Endothelial cell of umbilical vein (primary cell): ENCODE results near the gene PRMT7. TPM values are rescaled to one million over a fixed set of nuclear protein-coding genes. Genes with fewer than 3 reads are reported as not detected.

ENCODE experiments used
- BruUV-seq: library from RNA; stranded (reverse); fragments of 400-500 nt; replicated peaks from 2 replicates; lab custom pipeline; 2021; lab: Mats Ljungman, UMichigan
- CTCF ChIA-PET: fragments of 300-600, 350-600 bp; sonication (Branson Sonifier 250); formaldehyde crosslinking; loops from one replicate; lab custom pipeline; 2021; ENCODE audit warnings: antibody characterized with exemption, inconsistent platforms; lab: Charles Lee
- POLR2A ChIA-PET: fragments of 300-600, 350-600 bp; sonication (Branson Sonifier 250); formaldehyde crosslinking; loops from one replicate; lab custom pipeline; 2021; ENCODE audit warnings: antibody characterized with exemption, inconsistent platforms; lab: Charles Lee
- DNase-seq: peaks from one replicate; pipeline ENCODE4 v3.0.0-alpha.2; 2011; ENCODE audit warnings: low read depth, low spot score
- FAIRE-seq: peaks from 2 replicates; lab custom pipeline; 2011; peaks lifted over from hg19 to GRCh38; lab: Jason Lieb, UNC
- H2AFZ ChIP-seq: 2 replicates; pipeline ENCODE4 v1.6.0; 2012; ENCODE audit warnings: low read depth, low read length, control low read depth, inconsistent platforms
- H3K27ac ChIP-seq: 2 replicates; pipeline ENCODE4 v1.5.1; 2011; ENCODE audit warnings: low read depth, mild to moderate bottlenecking, control low read depth, low read length, moderate library complexity; ENCODE audit not compliant: insufficient read depth
- H3K27me3 ChIP-seq, 2 experiments: 2 replicates each; pipeline versions ENCODE4 v1.6.0 to v1.6.1; 2011; ENCODE audit warnings: low read length in 2 of 2, mixed read lengths in 1 of 2; ENCODE audit not compliant: control insufficient read depth in 2 of 2, insufficient read depth in 2 of 2
- H3K36me3 ChIP-seq, 2 experiments: 2 replicates in 1 of 2; 3 replicates in 1 of 2; pipeline ENCODE4 v1.5.1; 2011; ENCODE audit warnings: low read length in 2 of 2, mild to moderate bottlenecking in 1 of 2, moderate library complexity in 1 of 2; ENCODE audit not compliant: control insufficient read depth in 2 of 2, insufficient read depth in 2 of 2; ENCODE audit errors: extremely low read depth in 1 of 2
- H3K4me1 ChIP-seq: 3 replicates; pipeline ENCODE4 v1.5.1; 2011; ENCODE audit warnings: mild to moderate bottlenecking, low read length; ENCODE audit not compliant: control insufficient read depth, insufficient read depth; ENCODE audit errors: extremely low read depth
- H3K4me2 ChIP-seq: 2 replicates; pipeline ENCODE4 v1.6.1; 2011; ENCODE audit warnings: low read length, control low read depth, mixed read lengths; ENCODE audit not compliant: insufficient read depth
- H3K4me3 ChIP-seq, 3 experiments: fragments of 200-600 bp in 1 of 3; sonication (generic), shearing (Covaris generic) in 1 of 3; replicated peaks in 1 of 3; 2 replicates each; pipeline ENCODE4 v1.5.1; 2011 to 2016; ENCODE audit warnings: control low read depth in 3 of 3, low read length in 3 of 3, mild to moderate bottlenecking in 2 of 3, inconsistent platforms in 1 of 3, low read depth in 1 of 3, moderate library complexity in 1 of 3; ENCODE audit not compliant: insufficient read depth in 1 of 3
- H3K79me2 ChIP-seq: 2 replicates; pipeline ENCODE4 v1.6.0; 2012; ENCODE audit warnings: low read length, inconsistent platforms; ENCODE audit not compliant: control insufficient read depth, insufficient read depth
- H3K9ac ChIP-seq: replicated peaks from 2 replicates; pipeline ENCODE3; 2011; ENCODE audit warnings: low read length, control low read depth; ENCODE audit not compliant: insufficient read depth; ENCODE audit errors: extremely low read depth
- H3K9me1 ChIP-seq: replicated peaks from 3 replicates; pipeline ENCODE4 v1.6.0; 2011; ENCODE audit warnings: mild to moderate bottlenecking, low read length; ENCODE audit not compliant: control insufficient read depth, insufficient read depth; ENCODE audit errors: extremely low read depth
- H3K9me3 ChIP-seq: replicated peaks from 2 replicates; pipeline ENCODE4 v1.5.1; 2012; ENCODE audit warnings: low read length, inconsistent platforms; ENCODE audit not compliant: control insufficient read depth, insufficient read depth
- H4K20me1 ChIP-seq: replicated peaks from 2 replicates; pipeline ENCODE3; 2011; ENCODE audit warnings: mild to moderate bottlenecking, low read length; ENCODE audit not compliant: control insufficient read depth, insufficient read depth; ENCODE audit errors: extremely low read depth
- EZH2 ChIP-seq: IDR thresholded peaks from 2 replicates; pipeline ENCODE4 v1.6.1; 2012; ENCODE audit warnings: borderline replicate concordance, low read depth, mild to moderate bottlenecking, moderate library complexity, low read length, inconsistent platforms; ENCODE audit not compliant: severe bottlenecking
- FOS ChIP-seq: IDR thresholded peaks from 2 replicates; pipeline ENCODE4 v1.6.1; 2011; ENCODE audit warnings: mild to moderate bottlenecking, low read length, moderate library complexity, borderline replicate concordance; ENCODE audit not compliant: insufficient read depth
- GATA2 ChIP-seq: IDR thresholded peaks from 2 replicates; pipeline ENCODE4 v1.7.0; 2011; ENCODE audit warnings: low read depth, mild to moderate bottlenecking, moderate library complexity, mixed read lengths, low read length; ENCODE audit not compliant: insufficient read length, insufficient read depth
- JUN ChIP-seq: IDR thresholded peaks from 2 replicates; pipeline ENCODE4 v1.6.1; 2011; ENCODE audit warnings: borderline replicate concordance, low read depth; ENCODE audit not compliant: insufficient read length, insufficient read depth
- MAX ChIP-seq: IDR thresholded peaks from 2 replicates; pipeline ENCODE4 v1.6.1; 2011; ENCODE audit not compliant: insufficient read depth, insufficient read length
- MYC ChIP-seq: IDR thresholded peaks from one replicate; pipeline ENCODE4 v1.6.1; 2011; ENCODE audit warnings: mild to moderate bottlenecking, low read depth, low read length
- POLR2A ChIP-seq: IDR thresholded peaks from 2 replicates; pipeline ENCODE4 v1.6.1; 2012; ENCODE audit warnings: low read depth, mild to moderate bottlenecking, control low read depth, low read length
- POLR2AphosphoS5 ChIP-seq: IDR thresholded peaks from 2 replicates; pipeline ENCODE4 v1.6.1; 2012; ENCODE audit warnings: low read depth, mild to moderate bottlenecking, control low read depth, low read length, moderate library complexity; ENCODE audit not compliant: insufficient read depth
- dilution Hi-C: fragments of 300-500 bp; cut with MboI; formaldehyde crosslinking; loops from one replicate; pipeline ENCODE4 v1.15.0; 2019; ENCODE audit warnings: low sequenced_read_pairs; ENCODE audit not compliant: extremely low pct_ligation_motif_present
- intact Hi-C: fragments of 100-400 bp; cut with micrococcal nuclease; formaldehyde crosslinking; loops from one replicate; pipeline ENCODE4 v1.10.0; 2022
- polyA plus RNA-seq, 4 experiments: library from polyadenylated mRNA; depleted of rRNA in 3 of 4; stranded (reverse) in 3 of 4; unstranded in 1 of 4; fragments of >200 nt; gene quantifications; 2 replicates each; pipeline versions ENCODE4 v1.2.1 to v1.2.3, GENCODE V29; 2011 to 2012; ENCODE audit warnings: missing spikeins in 1 of 4
- total RNA-seq: library from RNA; stranded (reverse); gene quantifications from 2 replicates; pipeline ENCODE4 v1.2.3, GENCODE V29; 2021
- TF ChIP-seq, protein P1 (sequence below), 2 donors: IDR thresholded peaks; 1 replicate in 1 of 2; 2 replicates in 1 of 2; pipeline ENCODE4 v1.5.1; 2011; ENCODE audit warnings: low read length in 2 of 2, mild to moderate bottlenecking in 2 of 2, moderate library complexity in 2 of 2, control low read depth in 1 of 2, inconsistent platforms in 1 of 2, low read depth in 1 of 2; ENCODE audit not compliant: insufficient read depth in 1 of 2; ENCODE audit errors: extremely low read depth in 1 of 2

Gene PRMT7
- total and polyA plus RNA-seq, 2 donors (not counting 3 experiments of a cell fraction or from before 2014, with no cell fraction given): 43.4 to 57.9 TPM

- H3K27ac ChIP-seq: no peak overlapping the region
- no peaks in the 10 kb centered on the region for H3K79me2 ChIP-seq
- H3K27me3 ChIP-seq: no peaks in the 10 kb centered on the region
- POLR2A ChIA-PET: no interaction called here
- H4K20me1 ChIP-seq: no peaks in the 10 kb centered on the region
- no peaks in the 10 kb centered on the region for H3K4me1 ChIP-seq
- intact Hi-C loops: no loop called here
- H3K9me3 ChIP-seq: no peaks in the 10 kb centered on the region
- no peaks in the 10 kb centered on the region for H3K9me1 ChIP-seq
- FAIRE-seq: no peak
- H3K36me3 ChIP-seq: no peaks in the 10 kb centered on the region
- no peak overlapping the region for H3K9ac ChIP-seq
- no peak overlapping the region for H2AFZ ChIP-seq
- DNase-seq: no peak
- TF ChIP-seq FOS: no peak
- TF ChIP-seq POLR2A: no peak
- TF ChIP-seq GATA2: no peak
- H3K4me3 ChIP-seq: no peak overlapping the region
- BruUV-seq: no TSS peak
- H3K4me2 ChIP-seq: no peak overlapping the region
- dilution Hi-C loops: no loop called here
- CTCF ChIA-PET: interaction anchor here (1.8 kb wide), 1 partner anchor 7 kb away, joined by 5 read pairs; no protein-coding TSS in a partner anchor
Observed at GRCh38 chr16:68374961-68375660, 64.3 kb downstream of the PRMT7 start.

DNA sequence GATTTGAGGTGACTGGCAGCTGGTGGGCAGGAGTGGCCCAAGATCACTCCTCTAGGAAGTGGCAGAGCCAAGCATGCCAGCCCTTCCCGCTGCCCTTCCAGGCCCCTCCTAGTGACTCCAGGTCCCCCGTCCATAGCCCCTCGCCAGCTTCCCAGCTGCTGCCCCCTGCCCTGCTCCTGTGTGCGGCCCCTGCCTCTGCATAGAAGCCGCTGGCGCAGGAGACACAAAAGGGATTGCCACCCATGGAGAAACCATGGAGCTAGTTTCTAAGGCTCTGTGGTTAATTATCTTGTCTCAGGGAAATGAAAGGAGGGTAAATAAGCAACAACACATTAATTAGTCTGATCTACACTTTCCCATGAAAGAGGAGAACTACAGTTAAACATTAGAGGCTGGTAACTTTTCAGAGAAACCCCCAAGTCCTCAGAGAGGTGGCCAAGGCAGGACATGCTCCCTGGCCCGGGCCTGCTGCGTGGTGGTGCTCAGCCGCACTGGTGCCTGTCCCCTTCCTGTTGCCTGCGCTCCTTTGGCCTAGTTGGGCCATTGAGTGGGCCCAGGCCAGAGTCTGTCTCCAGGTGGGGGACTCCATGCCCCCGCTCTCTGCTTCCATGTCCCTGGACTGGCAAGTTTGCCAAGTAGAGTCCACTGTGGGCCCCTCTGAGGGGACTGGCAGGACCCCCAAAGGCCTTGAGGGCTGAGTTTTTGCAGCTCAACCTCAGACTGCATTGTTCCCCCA lies 65.2 kb downstream of the PRMT7 start:
- no peaks in the 10 kb centered on the region for H3K36me3 ChIP-seq
- H3K9me1 ChIP-seq: no peaks in the 10 kb centered on the region
- no peaks in the 10 kb centered on the region for H4K20me1 ChIP-seq
- no peak overlapping the region for H2AFZ ChIP-seq
- intact Hi-C loops (no loop called here), dilution Hi-C loops (no loop called here)
- BruUV-seq: no TSS peak
- H3K4me3 ChIP-seq: no peak overlapping the region
- no peaks in the 10 kb centered on the region for H3K79me2 ChIP-seq
- no peak for FAIRE-seq
- no peaks in the 10 kb centered on the region for H3K9me3 ChIP-seq
- H3K4me2 ChIP-seq: no peak overlapping the region
- DNase-seq: no peak
- no peaks in the 10 kb centered on the region for H3K27me3 ChIP-seq
- H3K4me1 ChIP-seq: no peaks in the 10 kb centered on the region
- ChIA-PET POLR2A (no interaction called here), CTCF (no interaction called here)
- TF ChIP-seq, protein P1, sequence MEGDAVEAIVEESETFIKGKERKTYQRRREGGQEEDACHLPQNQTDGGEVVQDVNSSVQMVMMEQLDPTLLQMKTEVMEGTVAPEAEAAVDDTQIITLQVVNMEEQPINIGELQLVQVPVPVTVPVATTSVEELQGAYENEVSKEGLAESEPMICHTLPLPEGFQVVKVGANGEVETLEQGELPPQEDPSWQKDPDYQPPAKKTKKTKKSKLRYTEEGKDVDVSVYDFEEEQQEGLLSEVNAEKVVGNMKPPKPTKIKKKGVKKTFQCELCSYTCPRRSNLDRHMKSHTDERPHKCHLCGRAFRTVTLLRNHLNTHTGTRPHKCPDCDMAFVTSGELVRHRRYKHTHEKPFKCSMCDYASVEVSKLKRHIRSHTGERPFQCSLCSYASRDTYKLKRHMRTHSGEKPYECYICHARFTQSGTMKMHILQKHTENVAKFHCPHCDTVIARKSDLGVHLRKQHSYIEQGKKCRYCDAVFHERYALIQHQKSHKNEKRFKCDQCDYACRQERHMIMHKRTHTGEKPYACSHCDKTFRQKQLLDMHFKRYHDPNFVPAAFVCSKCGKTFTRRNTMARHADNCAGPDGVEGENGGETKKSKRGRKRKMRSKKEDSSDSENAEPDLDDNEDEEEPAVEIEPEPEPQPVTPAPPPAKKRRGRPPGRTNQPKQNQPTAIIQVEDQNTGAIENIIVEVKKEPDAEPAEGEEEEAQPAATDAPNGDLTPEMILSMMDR (IDR thresholded peaks at IDR 0.05; ENCODE audit: extremely low read depth in 1 of 2, insufficient read depth in 1 of 2, low read depth in 1 of 2, low read length in 2 of 2): no peak
- TF ChIP-seq POLR2AphosphoS5 (no peak), MAX (no peak), POLR2A (no peak), FOS (no peak), JUN (no peak), MYC (no peak), EZH2 (no peak), GATA2 (no peak)
- no peak overlapping the region for H3K9ac ChIP-seq
- H3K27ac ChIP-seq: no peak overlapping the region
